ENCODE measurements around the gene SEC24D.

SEC24D gene

DNA sequence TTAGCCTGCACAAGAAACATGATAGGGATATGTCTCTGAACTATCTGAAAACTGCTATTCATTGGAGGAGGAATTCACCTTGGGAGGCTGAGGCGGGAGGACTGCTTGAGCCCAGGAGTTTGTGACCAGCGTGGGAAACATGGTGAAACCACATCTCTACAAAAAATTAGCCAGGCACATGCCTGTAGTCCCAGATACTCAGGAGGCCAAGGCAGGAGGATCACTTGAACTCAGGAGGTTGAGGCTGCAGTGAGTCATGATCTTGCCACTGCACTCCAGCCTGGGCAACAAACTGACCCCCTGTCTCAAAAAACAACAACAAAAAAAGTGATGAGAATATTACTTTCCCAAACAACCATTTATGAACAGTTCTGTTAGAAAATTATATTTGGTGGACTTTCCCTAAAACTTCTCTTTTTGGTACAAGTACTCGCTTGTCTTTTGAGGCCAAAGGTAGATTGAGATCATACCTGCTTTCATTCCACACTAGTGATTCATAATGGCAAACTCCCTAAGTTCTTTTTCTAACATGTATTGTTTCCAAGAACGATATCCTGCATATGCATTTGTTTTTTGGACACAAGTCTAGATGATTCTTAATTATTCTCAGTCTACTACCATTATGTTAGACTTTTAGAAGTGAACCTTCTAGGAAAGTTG lies 117.3 kb downstream of the SEC24D start:
- DNase-seq (ENCODE audit: low spot score), result no peak

DNA sequence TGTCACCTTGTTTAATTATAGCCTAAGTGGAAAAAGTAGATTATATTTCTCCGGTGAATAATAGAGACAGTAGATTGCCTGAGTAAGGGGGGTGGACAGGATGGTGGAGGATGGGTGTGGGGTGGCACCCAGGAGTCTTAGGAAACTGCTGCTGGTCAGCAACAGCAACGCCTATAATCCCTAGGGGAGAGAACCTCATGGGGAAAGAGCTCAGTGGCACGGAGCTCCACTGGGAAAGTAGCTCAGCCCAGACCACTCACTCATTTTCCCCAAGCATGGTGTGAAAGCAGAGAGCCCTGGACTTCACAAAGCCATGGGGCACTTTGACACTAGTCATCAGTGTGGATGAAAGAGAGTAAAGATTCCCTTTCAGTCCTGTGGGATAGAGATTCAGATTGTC lies 119.6 kb downstream of the SEC24D start:
- no peak for DNase-seq (ENCODE audit: low spot score)

GRCh38 chr4:118714682-118715081 lies 121.2 kb downstream of the SEC24D start:
- DNase-seq (ENCODE audit: low spot score), result no peak

DNA sequence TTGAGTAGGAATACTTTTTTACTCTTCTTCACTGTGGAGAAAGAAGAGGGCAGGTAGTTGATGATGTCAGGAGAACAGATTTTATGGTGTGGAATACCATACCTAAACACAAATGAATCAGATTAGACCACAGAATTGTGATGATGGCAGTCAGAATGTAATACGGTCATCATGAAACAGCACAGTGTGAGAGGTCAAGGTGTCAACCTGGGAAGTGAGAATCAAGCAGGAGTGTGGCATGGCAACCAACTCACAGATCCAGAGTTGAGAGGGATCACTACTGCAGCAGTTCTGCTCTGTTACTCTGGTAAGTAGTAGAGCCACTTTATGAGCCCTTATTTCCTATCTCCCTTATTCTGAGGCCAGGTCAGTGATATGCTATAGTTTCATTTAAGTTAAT lies 123.1 kb downstream of the SEC24D start:
- no peak for DNase-seq (ENCODE audit: low spot score)

GRCh38 chr4:118711052-118711451 lies 124.9 kb downstream of the SEC24D start:
- DNase-seq (ENCODE audit: low spot score), result no peak

GRCh38 chr4:118703118-118703517 lies 132.8 kb downstream of the SEC24D start:
- no peak for DNase-seq (ENCODE audit: low spot score)

DNA sequence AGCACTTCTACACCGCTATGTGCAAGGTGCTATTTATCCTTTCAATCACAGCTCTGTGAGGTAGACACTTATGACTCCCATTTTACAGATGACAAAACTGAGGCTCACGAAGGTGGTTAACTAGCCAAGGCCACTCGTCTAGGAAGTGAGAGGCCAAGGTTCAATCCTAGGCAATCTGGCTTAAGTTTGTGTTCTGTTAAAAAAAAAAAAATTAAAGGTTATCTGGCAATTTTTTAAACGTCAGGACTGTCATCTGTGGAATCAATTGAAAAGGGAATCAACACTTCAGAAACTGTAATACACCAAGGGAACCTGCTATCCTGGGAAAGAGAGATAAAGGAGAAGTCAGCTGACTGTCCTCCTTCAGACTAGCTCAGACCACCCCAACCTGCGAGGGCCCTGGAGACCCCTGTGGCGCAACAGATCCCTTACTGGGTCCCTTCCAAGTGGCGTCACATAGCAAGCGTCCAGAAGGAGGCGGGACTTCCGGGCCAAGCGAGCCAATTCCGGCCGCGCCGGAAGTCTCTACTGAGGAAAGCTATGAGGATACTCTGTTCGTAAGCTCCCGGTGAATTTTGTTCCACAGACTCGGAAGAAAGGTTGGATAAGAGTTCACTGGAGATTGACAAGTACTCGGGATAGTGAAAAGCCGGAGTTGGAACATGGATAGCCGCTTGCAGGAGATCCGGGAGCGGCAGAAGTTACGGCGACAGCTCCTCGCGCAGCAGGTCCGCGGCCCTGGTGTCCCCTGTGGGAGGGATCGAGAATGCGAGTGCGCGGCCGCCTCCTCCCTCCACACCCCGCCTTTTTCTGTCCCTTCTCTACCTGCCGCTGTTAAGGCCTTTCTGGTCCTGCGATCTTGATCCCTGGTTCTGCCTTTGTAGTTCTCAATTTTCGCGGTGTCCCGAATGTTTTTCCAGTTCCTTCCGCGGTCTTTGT lies 150.8 kb downstream of the SEC24D start, which contains the start of gene METTL14:
TSS of gene METTL14 (plus strand) at position 520 of the 939 bp plus-strand sequence. CDS start at position 663, 143 bp downstream.
- peak; percentile 32 for DNase-seq (ENCODE audit: low spot score)

DNA sequence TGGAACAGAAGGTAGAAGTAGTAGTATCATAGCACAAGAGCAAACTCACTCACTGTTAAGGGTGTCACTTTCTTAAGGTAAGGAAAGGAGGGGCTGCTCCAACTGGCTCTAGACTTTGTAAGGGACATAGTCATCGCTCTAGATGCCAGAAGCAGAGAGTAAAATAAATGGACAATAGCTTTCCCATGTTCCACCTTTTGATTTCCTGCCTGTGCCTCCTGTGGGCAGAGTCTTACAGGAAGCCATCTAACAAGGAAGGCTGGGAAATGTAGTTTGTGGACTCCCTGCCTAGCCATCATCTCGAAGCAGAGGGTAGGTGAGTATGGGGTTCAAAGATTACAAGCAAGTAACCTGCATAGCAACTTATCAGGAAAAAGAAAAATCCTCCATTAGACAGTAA lies 152.4 kb downstream of the SEC24D start:
- no peak for DNase-seq (ENCODE audit: low spot score)

- no peak for DNase-seq (ENCODE audit: low spot score)
Observed at GRCh38 chr4:118682928-118683327, 153.0 kb downstream of the SEC24D start.

- no peak for DNase-seq (ENCODE audit: low spot score)
Observed at GRCh38 chr4:118680808-118681207, 155.1 kb downstream of the SEC24D start.

DNA sequence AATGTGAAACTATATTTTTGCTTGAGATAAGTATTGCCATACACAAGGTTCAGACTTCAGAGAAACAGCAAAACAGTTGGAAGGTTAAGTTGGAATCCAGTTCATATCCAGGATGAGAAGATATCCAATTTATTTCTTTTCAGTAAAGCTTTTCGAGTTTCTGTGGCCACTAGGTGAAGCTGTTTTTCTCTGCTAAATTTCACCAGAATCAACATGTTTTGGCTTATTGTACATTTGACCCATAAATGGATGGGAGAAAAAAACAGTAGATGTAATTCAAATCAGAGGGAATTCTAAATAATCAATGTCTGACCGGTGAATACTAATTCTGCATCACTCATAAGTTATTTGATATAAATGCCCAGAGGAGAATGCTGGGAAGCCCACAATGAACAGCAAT lies 159.8 kb downstream of the SEC24D start:
- no peak for DNase-seq (ENCODE audit: low spot score)
